ENCODE measurements around the gene NPR2. TPM values are rescaled to one million over a fixed set of nuclear protein-coding genes. Genes with fewer than 3 reads are reported as not detected.

The NPR2 gene
- total RNA-seq, 1 experiment from 2014 or later, result 3.9 TPM

DNA sequence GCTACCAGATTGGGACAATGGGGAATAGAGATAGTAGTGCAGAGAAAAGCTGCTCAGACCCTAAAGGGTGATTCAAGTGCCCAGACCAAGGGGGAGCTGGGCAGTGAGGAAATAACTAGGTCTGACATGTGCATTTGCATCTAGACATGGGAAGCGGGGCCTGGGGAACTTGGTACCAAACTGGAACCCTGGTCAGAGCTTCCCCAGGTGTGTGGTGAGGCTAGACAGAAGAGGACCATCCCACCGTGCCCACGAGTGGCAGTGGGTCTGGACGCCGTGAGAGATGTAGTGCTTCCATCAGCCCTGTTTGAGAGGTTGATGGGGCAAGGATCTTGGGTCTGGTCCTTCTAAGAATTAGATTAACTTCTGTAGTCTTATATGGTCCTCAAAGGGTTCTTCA, 45.2 kb downstream of the NPR2 start:
- Histone ChIP-seq H3K27me3 (replicated peaks) (no peaks in the 10 kb centered on the region), H3K27ac (no peak overlapping the region), H3K9me3 (replicated peaks) (no peaks in the 10 kb centered on the region)

GRCh38 chr9:35839926-35840325, 48.5 kb downstream of the NPR2 start:
- Histone ChIP-seq H3K4me1 (replicated peaks) (peaks cover 6% of the 10 kb centered on the region), H3K9me3 (replicated peaks) (no peaks in the 10 kb centered on the region), H3K27ac (no peak overlapping the region), H3K27me3 (replicated peaks) (no peaks in the 10 kb centered on the region), H3K4me3 (no peak overlapping the region), H3K36me3 (no peaks in the 10 kb centered on the region)
- no peak for DNase-seq (ENCODE audit: low read depth in 1 of 2, low spot score in 2 of 2)

More for the DNA sequence above, 45.2 kb downstream of the NPR2 start:
- DNase-seq (ENCODE audit: low read depth in 1 of 2, low spot score in 2 of 2), result no peak
- Histone ChIP-seq H3K4me1 (replicated peaks) (peaks cover 12% of the 10 kb centered on the region), H3K36me3 (no peaks in the 10 kb centered on the region), H3K4me3 (no peak overlapping the region)

GRCh38 chr9:35840881-35841644, 49.7 kb downstream of the NPR2 start:
- DNase-seq (ENCODE audit: low read depth in 1 of 2, low spot score in 2 of 2), result no peak
- Histone ChIP-seq H3K4me1 (replicated peaks) (peaks cover 11% of the 10 kb centered on the region), H3K9me3 (replicated peaks) (no peaks in the 10 kb centered on the region), H3K27ac (no peak overlapping the region), H3K27me3 (replicated peaks) (no peaks in the 10 kb centered on the region), H3K36me3 (no peaks in the 10 kb centered on the region), H3K4me3 (no peak overlapping the region)

GRCh38 chr9:35841645-35841900, 50.2 kb downstream of the NPR2 start:
- H3K4me1 ChIP-seq (replicated peaks), result peaks cover 11% of the 10 kb centered on the region
- no peak for DNase-seq (ENCODE audit: low read depth in 1 of 2, low spot score in 2 of 2)
- no peaks in the 10 kb centered on the region for H3K27me3 ChIP-seq (replicated peaks)
- no peaks in the 10 kb centered on the region for H3K9me3 ChIP-seq (replicated peaks)
- H3K4me3 ChIP-seq, result no peak overlapping the region
- H3K36me3 ChIP-seq, result no peaks in the 10 kb centered on the region
- H3K27ac ChIP-seq, result no peak overlapping the region

- no peak for DNase-seq (ENCODE audit: low read depth in 1 of 2, low spot score in 2 of 2)
- Histone ChIP-seq H3K36me3 (no peaks in the 10 kb centered on the region), H3K27me3 (replicated peaks) (no peaks in the 10 kb centered on the region), H3K4me1 (replicated peaks) (peaks cover 11% of the 10 kb centered on the region), H3K9me3 (replicated peaks) (no peaks in the 10 kb centered on the region), H3K27ac (no peak overlapping the region), H3K4me3 (no peak overlapping the region)
Observed at GRCh38 chr9:35842020-35842745, 50.8 kb downstream of the NPR2 start.

GRCh38 chr9:35842795-35843194, 51.4 kb downstream of the NPR2 start:
- H3K36me3 ChIP-seq, result no peaks in the 10 kb centered on the region
- H3K4me3 ChIP-seq, result no peak overlapping the region
- H3K27me3 ChIP-seq (replicated peaks), result no peaks in the 10 kb centered on the region
- no peaks in the 10 kb centered on the region for H3K9me3 ChIP-seq (replicated peaks)
- no peak for DNase-seq (ENCODE audit: low read depth in 1 of 2, low spot score in 2 of 2)
- H3K27ac ChIP-seq, result no peak overlapping the region
- peaks cover 11% of the 10 kb centered on the region for H3K4me1 ChIP-seq (replicated peaks)

DNA sequence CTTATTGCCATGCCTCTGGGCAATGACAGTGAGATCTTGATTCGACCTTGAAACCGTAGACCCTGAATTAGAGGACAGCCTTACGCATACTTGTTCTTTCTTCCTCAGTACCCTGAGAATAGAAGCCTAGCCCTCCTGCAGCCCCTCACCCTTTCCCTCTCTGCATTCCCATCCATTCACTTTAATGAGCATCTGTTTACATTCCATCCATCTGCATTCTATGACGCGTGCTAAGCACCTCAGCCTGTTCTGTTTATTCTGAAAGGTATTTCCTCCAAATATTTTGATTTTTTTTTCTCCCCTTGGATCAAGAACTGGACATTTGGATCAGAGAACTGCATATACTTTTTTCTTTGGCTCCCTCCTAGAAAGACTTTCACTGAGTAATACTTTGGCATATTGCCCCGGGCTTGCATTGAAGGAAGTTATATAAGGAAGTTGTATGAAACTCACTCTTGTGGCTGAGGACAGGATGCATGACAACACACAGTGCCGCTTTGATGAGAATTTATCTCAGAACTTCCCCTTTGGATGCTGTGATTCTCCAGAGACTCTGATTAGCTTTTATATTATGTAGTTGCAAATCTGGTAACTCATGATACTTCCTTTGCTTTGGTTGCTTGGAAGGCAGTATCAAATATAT, 53.4 kb downstream of the NPR2 start:
- DNase-seq (ENCODE audit: low read depth in 1 of 2, low spot score in 2 of 2), result peak; percentile 47 to 48
- Histone ChIP-seq H3K9me3 (replicated peaks) (no peaks in the 10 kb centered on the region), H3K4me1 (replicated peaks) (peaks cover 11% of the 10 kb centered on the region), H3K27me3 (replicated peaks) (no peaks in the 10 kb centered on the region), H3K4me3 (no peak overlapping the region), H3K27ac (no peak overlapping the region), H3K36me3 (no peaks in the 10 kb centered on the region)

DNA sequence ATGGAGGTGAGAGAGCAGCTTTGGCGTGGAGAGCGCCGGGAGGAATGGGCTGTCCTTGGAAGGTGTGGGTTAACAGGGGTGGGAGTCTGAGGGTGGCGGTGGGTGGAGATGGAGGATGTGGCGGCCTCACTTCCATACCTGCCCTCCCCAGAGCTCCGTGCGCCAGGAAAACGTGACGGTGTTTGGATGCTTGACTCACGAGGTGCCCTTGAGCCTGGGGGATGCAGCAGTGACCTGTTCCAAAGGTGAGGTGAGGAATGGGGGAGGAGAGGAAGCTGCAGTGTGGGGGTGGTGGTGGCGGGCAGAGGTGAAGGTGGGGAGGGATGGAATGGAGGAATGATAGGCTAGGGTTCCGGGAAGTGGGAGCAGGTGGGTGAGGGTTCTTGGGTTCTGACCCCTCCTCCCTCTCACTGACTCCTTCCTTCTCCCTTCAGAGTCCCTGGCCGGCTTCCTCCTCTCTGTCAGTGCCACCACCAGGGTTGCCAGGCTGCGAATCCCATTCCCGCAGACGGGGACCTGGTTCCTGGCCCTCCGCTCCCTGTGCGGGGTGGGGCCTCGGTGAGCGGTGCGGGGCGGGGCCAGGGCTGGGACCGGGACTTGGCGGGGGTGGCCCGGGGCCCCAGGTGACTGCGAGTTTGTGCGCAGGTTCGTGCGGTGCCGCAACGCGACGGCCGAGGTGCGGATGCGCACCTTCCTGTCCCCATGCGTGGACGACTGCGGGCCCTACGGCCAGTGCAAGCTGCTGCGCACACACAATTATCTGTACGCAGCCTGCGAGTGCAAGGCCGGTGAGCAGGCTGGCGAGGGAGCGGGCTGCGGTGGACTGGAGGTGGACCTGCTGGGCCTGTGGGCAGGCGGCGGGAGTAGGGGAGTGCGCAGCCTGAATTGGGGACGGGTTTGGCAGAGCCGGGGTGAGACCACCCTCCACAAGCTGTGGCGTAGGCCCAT, 54.7 kb downstream of the NPR2 start:
- no peaks in the 10 kb centered on the region for H3K27me3 ChIP-seq (replicated peaks)
- no peak overlapping the region for H3K4me3 ChIP-seq
- no peaks in the 10 kb centered on the region for H3K9me3 ChIP-seq (replicated peaks)
- H3K27ac ChIP-seq, result no peak overlapping the region
- no peak for DNase-seq (ENCODE audit: low read depth in 1 of 2, low spot score in 2 of 2)
- peaks cover 11% of the 10 kb centered on the region for H3K4me1 ChIP-seq (replicated peaks)
- H3K36me3 ChIP-seq, result no peaks in the 10 kb centered on the region

DNA sequence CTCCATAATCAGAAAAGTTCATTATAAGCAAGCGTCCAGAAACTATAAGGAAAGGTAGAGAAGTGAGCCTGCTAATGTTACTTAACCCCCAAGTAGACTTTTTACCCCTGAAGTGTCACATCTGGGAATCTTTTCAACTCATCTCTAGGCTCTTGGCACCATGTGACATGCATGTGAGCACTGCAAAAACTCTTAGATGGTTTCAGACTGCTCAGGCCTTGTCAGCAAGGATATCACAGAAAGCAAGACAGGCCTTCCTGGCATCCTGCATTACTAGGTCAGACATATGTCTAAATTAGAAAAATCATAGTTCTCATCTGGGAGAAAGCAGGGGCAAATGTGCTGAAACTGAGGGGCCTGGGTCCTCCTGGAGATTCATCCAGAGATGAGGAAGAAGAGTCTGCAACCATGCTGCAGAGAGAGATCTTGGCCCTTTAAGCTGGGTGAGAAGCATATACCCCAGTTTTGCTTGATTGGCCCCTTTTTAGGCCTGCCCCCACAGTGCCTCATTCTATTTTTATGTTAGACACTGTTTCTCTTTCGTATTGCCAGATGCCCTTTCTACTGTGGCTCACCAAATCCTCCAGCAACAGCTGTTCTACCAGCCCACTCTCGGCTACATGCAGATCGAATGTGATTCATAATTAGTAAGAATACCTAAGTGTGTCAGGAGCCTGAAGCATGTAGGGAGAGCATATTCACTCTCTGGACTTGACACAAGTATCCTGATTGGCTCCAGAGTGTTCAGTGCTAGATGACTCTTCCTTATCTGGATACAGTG, 56.6 kb downstream of the NPR2 start:
- Histone ChIP-seq H3K4me3 (no peak overlapping the region), H3K27me3 (replicated peaks) (no peaks in the 10 kb centered on the region), H3K9me3 (replicated peaks) (no peaks in the 10 kb centered on the region), H3K4me1 (replicated peaks) (peaks cover 11% of the 10 kb centered on the region), H3K36me3 (no peaks in the 10 kb centered on the region), H3K27ac (no peak overlapping the region)
- DNase-seq (ENCODE audit: low read depth in 1 of 2, low spot score in 2 of 2), result no peak

- Histone ChIP-seq H3K27me3 (replicated peaks) (no peaks in the 10 kb centered on the region), H3K36me3 (no peaks in the 10 kb centered on the region), H3K27ac (no peak overlapping the region), H3K4me1 (replicated peaks) (no peaks in the 10 kb centered on the region), H3K4me3 (no peak overlapping the region), H3K9me3 (replicated peaks) (no peaks in the 10 kb centered on the region)
- DNase-seq (ENCODE audit: low read depth in 1 of 2, low spot score in 2 of 2), result no peak
Observed at GRCh38 chr9:35852267-35852815, 61.0 kb downstream of the NPR2 start.

GRCh38 chr9:35852876-35853865, 61.8 kb downstream of the NPR2 start:
- H3K4me1 ChIP-seq (replicated peaks), result no peaks in the 10 kb centered on the region

More at GRCh38 chr9:35852876-35853865, 61.8 kb downstream of the NPR2 start:
- Histone ChIP-seq H3K9me3 (replicated peaks) (no peaks in the 10 kb centered on the region), H3K27ac (no peak overlapping the region), H3K27me3 (replicated peaks) (no peaks in the 10 kb centered on the region), H3K4me3 (no peak overlapping the region), H3K36me3 (no peaks in the 10 kb centered on the region)
- DNase-seq (ENCODE audit: low read depth in 1 of 2, low spot score in 2 of 2), result peak in 1 of 2 experiments; percentile 8
